GM23338 (cell line): ENCODE data around the gene ARHGEF17. TPM values are rescaled to one million over a fixed set of nuclear protein-coding genes. Genes with fewer than 3 reads are reported as not detected.

Experiments
- ATAC-seq: fragments of 200-7000 bp; cut with Tn5 transposase; 3 replicates; pipeline ENCODE4 v1.9.1; 2020
- DNase-seq: peaks from one replicate; pipeline ENCODE4 v3.0.0-alpha.2; 2015; ENCODE audit warnings: low spot score
- H2AFZ ChIP-seq: fragments of 200-600 bp; sonication (generic); 2 replicates; pipeline ENCODE4 v1.8.0; 2016; ENCODE audit warnings: antibody characterized with exemption, mild to moderate bottlenecking, moderate library complexity
- H3F3A ChIP-seq: fragments of 200-600 bp; sonication (generic); replicated peaks from 2 replicates; pipeline ENCODE4 v1.8.0; 2017; ENCODE audit warnings: antibody characterized with exemption, mixed run types, low read depth
- H3K27ac ChIP-seq: fragments of 200-600 bp; sonication (generic); 2 replicates; pipeline ENCODE4 v1.6.1; 2016; ENCODE audit warnings: low read depth
- H3K27me3 ChIP-seq: fragments of 200-600 bp; sonication (generic); 2 replicates; pipeline ENCODE4 v1.8.0; 2016; ENCODE audit warnings: mild to moderate bottlenecking, mixed run types, moderate library complexity; ENCODE audit not compliant: insufficient read depth
- H3K36me3 ChIP-seq: fragments of 200-600 bp; sonication (generic); 2 replicates; pipeline ENCODE4 v1.8.0; 2016; ENCODE audit warnings: mild to moderate bottlenecking; ENCODE audit not compliant: insufficient read depth
- H3K4me1 ChIP-seq: fragments of 200-600 bp; sonication (generic); 2 replicates; pipeline ENCODE4 v1.8.0; 2016; ENCODE audit warnings: mild to moderate bottlenecking, moderate library complexity; ENCODE audit not compliant: insufficient read depth
- H3K4me2 ChIP-seq: fragments of 200-600 bp; sonication (generic); 2 replicates; pipeline ENCODE4 v1.7.1; 2017; ENCODE audit warnings: mixed run types
- H3K4me3 ChIP-seq: fragments of 200-600 bp; sonication (generic); 2 replicates; pipeline ENCODE4 v1.6.1; 2016; ENCODE audit warnings: mixed run types
- H3K79me2 ChIP-seq: fragments of 200-600 bp; sonication (generic); replicated peaks from 2 replicates; pipeline ENCODE4 v1.8.0; 2017; ENCODE audit warnings: mild to moderate bottlenecking; ENCODE audit not compliant: insufficient read depth
- H3K9me2 ChIP-seq: fragments of 200-600 bp; sonication (generic); 2 replicates; pipeline ENCODE4 v1.8.0; 2017; ENCODE audit not compliant: insufficient read depth
- H4K20me1 ChIP-seq: fragments of 200-600 bp; sonication (generic); replicated peaks from 2 replicates; pipeline ENCODE4 v1.8.0; 2017; ENCODE audit warnings: mild to moderate bottlenecking; ENCODE audit not compliant: insufficient read depth
- H3K27ac Mint-ChIP-seq: 2 replicates; pipeline ENCODE4 v1.8.0; 2020; ENCODE audit warnings: inconsistent platforms, mild to moderate bottlenecking, moderate library complexity, mixed read lengths
- H3K27me3 Mint-ChIP-seq: 3 replicates; pipeline ENCODE4 v1.8.0; 2022; ENCODE audit warnings: low read depth, mild to moderate bottlenecking, moderate library complexity, mixed read lengths, inconsistent platforms; ENCODE audit not compliant: insufficient read depth, poor library complexity
- H3K36me3 Mint-ChIP-seq: 3 replicates; pipeline ENCODE4 v1.8.0; 2021; ENCODE audit warnings: low read depth, mild to moderate bottlenecking, inconsistent platforms, moderate library complexity, mixed read lengths
- H3K4me1 Mint-ChIP-seq: 3 replicates; pipeline ENCODE4 v1.8.0; 2020; ENCODE audit warnings: mild to moderate bottlenecking, inconsistent platforms, mixed read lengths
- H3K4me3 Mint-ChIP-seq: 3 replicates; pipeline ENCODE4 v1.8.0; 2021; ENCODE audit warnings: moderate library complexity, mild to moderate bottlenecking, inconsistent platforms, mixed read lengths
- H3K9me3 Mint-ChIP-seq: 3 replicates; pipeline ENCODE4 v1.8.0; 2020; ENCODE audit warnings: moderate library complexity, mild to moderate bottlenecking, inconsistent platforms, mixed read lengths
- CREB1 ChIP-seq: fragments of 250-450 bp; sonication (Bioruptor Pico); IDR thresholded peaks from 2 replicates; pipeline ENCODE4 v1.5.0; 2020; ENCODE audit warnings: low read depth, mild to moderate bottlenecking, moderate library complexity
- ZNF114 ChIP-seq: fragments of 250-450 bp; sonication (Bioruptor Pico); IDR thresholded peaks from 2 replicates; pipeline ENCODE4 v1.5.0; 2020; ENCODE audit warnings: mild to moderate bottlenecking, moderate library complexity
- ZNF331 ChIP-seq: fragments of 250-450 bp; sonication (Bioruptor Pico); IDR thresholded peaks from 2 replicates; pipeline ENCODE4 v1.5.0; 2020; ENCODE audit warnings: low read depth, mild to moderate bottlenecking, moderate library complexity
- polyA plus RNA-seq: library from polyadenylated mRNA; unstranded; fragments of >200 nt; fragmentation: Nextera tagmentation; extraction: Ambion mirVana; gene quantifications from 2 replicates; pipeline ENCODE4 v1.2.1, GENCODE V29; 2016
- total RNA-seq: library from RNA; depleted of rRNA; stranded (reverse); fragments of >200 nt; shearing (Covaris generic); gene quantifications from 2 replicates; pipeline ENCODE4 v1.2.3, GENCODE V29; 2014
- TF ChIP-seq, protein P1 (sequence below): fragments of 250-450 bp; sonication (Bioruptor Pico); IDR thresholded peaks from 2 replicates; pipeline ENCODE4 v1.5.0; 2020; ENCODE audit warnings: mild to moderate bottlenecking, moderate library complexity
- TF ChIP-seq, protein P2 (sequence below): IDR thresholded peaks from 2 replicates; pipeline ENCODE4 v1.6.1; 2016; ENCODE audit warnings: antibody characterized with exemption
- TF ChIP-seq, protein P3 (sequence below), 2 experiments: fragments of 200-600 bp in 1 of 2; sonication (generic) in 1 of 2; conservative IDR thresholded peaks; 2 replicates each; pipeline versions ENCODE4 v1.5.1 to v1.6.1; 2016 to 2017; ENCODE audit warnings: antibody characterized with exemption in 2 of 2, low read depth in 2 of 2, mild to moderate bottlenecking in 2 of 2, moderate library complexity in 1 of 2

The ARHGEF17 gene
- total and polyA plus RNA-seq, 2 experiments from 2014 or later, result 2.9 to 15.0 TPM

DNA sequence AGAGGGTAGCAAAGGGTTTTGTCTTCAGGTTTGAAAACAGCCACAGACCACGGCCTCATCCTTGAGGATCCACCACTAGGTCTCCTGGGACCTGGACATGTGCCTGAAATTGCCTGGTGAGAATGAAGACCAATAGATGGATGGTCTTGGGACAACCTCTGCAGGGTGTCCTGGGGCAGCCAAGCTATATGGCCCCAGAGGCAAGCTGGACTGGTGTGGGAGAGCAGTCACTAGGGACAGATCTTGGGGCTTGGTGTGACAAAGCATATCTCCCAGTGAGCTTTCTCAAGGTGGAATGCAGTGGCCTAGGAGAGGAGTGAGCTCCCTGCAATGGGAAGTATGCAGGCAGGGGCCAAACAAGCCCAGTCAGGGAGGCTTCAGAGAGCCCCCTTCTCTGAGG, 22.4 kb upstream of the ARHGEF17 start (continued):
- TF ChIP-seq, protein P1, sequence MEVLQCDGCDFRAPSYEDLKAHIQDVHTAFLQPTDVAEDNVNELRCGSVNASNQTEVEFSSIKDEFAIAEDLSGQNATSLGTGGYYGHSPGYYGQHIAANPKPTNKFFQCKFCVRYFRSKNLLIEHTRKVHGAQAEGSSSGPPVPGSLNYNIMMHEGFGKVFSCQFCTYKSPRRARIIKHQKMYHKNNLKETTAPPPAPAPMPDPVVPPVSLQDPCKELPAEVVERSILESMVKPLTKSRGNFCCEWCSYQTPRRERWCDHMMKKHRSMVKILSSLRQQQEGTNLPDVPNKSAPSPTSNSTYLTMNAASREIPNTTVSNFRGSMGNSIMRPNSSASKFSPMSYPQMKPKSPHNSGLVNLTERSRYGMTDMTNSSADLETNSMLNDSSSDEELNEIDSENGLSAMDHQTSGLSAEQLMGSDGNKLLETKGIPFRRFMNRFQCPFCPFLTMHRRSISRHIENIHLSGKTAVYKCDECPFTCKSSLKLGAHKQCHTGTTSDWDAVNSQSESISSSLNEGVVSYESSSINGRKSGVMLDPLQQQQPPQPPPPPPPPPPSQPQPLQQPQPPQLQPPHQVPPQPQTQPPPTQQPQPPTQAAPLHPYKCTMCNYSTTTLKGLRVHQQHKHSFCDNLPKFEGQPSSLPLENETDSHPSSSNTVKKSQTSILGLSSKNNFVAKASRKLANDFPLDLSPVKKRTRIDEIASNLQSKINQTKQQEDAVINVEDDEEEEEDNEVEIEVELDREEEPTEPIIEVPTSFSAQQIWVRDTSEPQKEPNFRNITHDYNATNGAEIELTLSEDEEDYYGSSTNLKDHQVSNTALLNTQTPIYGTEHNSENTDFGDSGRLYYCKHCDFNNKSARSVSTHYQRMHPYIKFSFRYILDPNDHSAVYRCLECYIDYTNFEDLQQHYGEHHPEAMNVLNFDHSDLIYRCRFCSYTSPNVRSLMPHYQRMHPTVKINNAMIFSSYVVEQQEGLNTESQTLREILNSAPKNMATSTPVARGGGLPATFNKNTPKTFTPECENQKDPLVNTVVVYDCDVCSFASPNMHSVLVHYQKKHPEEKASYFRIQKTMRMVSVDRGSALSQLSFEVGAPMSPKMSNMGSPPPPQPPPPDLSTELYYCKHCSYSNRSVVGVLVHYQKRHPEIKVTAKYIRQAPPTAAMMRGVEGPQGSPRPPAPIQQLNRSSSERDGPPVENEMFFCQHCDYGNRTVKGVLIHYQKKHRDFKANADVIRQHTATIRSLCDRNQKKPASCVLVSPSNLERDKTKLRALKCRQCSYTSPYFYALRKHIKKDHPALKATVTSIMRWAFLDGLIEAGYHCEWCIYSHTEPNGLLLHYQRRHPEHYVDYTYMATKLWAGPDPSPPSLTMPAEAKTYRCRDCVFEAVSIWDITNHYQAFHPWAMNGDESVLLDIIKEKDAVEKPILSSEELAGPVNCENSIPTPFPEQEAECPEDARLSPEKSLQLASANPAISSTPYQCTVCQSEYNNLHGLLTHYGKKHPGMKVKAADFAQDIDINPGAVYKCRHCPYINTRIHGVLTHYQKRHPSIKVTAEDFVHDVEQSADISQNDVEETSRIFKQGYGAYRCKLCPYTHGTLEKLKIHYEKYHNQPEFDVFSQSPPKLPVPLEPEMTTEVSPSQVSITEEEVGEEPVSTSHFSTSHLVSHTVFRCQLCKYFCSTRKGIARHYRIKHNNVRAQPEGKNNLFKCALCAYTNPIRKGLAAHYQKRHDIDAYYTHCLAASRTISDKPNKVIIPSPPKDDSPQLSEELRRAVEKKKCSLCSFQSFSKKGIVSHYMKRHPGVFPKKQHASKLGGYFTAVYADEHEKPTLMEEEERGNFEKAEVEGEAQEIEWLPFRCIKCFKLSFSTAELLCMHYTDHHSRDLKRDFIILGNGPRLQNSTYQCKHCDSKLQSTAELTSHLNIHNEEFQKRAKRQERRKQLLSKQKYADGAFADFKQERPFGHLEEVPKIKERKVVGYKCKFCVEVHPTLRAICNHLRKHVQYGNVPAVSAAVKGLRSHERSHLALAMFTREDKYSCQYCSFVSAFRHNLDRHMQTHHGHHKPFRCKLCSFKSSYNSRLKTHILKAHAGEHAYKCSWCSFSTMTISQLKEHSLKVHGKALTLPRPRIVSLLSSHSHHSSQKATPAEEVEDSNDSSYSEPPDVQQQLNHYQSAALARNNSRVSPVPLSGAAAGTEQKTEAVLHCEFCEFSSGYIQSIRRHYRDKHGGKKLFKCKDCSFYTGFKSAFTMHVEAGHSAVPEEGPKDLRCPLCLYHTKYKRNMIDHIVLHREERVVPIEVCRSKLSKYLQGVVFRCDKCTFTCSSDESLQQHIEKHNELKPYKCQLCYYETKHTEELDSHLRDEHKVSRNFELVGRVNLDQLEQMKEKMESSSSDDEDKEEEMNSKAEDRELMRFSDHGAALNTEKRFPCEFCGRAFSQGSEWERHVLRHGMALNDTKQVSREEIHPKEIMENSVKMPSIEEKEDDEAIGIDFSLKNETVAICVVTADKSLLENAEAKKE, result no peak
- TF ChIP-seq ZNF114 (CRISPR knock-in tag), result no peak
- TF ChIP-seq, protein P2, sequence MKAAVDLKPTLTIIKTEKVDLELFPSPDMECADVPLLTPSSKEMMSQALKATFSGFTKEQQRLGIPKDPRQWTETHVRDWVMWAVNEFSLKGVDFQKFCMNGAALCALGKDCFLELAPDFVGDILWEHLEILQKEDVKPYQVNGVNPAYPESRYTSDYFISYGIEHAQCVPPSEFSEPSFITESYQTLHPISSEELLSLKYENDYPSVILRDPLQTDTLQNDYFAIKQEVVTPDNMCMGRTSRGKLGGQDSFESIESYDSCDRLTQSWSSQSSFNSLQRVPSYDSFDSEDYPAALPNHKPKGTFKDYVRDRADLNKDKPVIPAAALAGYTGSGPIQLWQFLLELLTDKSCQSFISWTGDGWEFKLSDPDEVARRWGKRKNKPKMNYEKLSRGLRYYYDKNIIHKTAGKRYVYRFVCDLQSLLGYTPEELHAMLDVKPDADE, result no peak
- TF ChIP-seq ZNF331 (CRISPR knock-in tag), result no peak
- TF ChIP-seq, protein P3, sequence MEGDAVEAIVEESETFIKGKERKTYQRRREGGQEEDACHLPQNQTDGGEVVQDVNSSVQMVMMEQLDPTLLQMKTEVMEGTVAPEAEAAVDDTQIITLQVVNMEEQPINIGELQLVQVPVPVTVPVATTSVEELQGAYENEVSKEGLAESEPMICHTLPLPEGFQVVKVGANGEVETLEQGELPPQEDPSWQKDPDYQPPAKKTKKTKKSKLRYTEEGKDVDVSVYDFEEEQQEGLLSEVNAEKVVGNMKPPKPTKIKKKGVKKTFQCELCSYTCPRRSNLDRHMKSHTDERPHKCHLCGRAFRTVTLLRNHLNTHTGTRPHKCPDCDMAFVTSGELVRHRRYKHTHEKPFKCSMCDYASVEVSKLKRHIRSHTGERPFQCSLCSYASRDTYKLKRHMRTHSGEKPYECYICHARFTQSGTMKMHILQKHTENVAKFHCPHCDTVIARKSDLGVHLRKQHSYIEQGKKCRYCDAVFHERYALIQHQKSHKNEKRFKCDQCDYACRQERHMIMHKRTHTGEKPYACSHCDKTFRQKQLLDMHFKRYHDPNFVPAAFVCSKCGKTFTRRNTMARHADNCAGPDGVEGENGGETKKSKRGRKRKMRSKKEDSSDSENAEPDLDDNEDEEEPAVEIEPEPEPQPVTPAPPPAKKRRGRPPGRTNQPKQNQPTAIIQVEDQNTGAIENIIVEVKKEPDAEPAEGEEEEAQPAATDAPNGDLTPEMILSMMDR (conservative IDR thresholded peaks at IDR 0.05; ENCODE audit: low read depth in 2 of 2), result no peak

DNA sequence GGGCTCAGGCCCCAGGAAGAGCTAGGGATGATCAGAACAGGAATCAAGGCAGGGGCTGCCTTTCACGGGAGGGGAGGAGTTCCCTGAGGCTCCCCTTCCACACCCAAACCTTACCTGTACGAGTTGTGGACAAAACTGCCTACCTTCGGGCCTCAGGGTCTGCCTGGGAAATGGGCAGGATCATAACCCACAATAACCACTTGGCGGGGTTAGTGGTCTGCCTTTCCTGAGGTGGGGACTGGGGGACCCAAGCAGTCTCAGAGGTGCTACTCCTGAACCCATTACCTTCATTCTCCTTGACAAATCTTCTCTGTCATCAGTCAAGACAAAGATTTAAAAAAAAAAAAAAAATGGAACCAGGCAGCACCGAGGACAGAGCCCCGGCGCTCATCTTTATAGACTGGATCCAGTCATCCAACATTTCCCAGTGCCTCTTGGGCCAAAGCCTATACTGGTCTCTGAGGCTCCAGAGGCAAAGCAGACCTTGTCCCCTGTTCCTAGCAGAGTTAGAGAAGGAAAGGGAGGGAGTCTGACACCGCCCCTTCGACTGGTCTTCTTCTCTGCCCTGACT, 21.8 kb upstream of the ARHGEF17 start:
- peaks cover 16% of the 10 kb centered on the region for H3K27me3 Mint-ChIP-seq
- no peak overlapping the region for H3K4me3 ChIP-seq
- 0 out of 2 replicates have a peak, but pooled peaks cover 2% of the 10 kb centered on the region for H3F3A ChIP-seq
- no peaks in the 10 kb centered on the region; the same call in 1 of the 2 replicates for H3K4me1 ChIP-seq
- H4K20me1 ChIP-seq, result no peaks in the 10 kb centered on the region
- peaks cover 5% of the 10 kb centered on the region; the same call in 2 of the 3 replicates for H3K4me1 Mint-ChIP-seq
- H3K9me3 Mint-ChIP-seq, result no peaks in the 10 kb centered on the region; the same call in 1 of the 3 replicates
- peak; percentile 60 for DNase-seq
- no peak overlapping the region for H3K27ac ChIP-seq
- no peaks in the 10 kb centered on the region for H3K79me2 ChIP-seq
- H3K9me2 ChIP-seq, result no peaks in the 10 kb centered on the region
- no peak overlapping the region for H2AFZ ChIP-seq
- H3K4me2 ChIP-seq, result no peak overlapping the region
- H3K36me3 Mint-ChIP-seq, result no peaks in the 10 kb centered on the region
- peak; percentile 44 for ATAC-seq
- TF ChIP-seq CREB1 (CRISPR knock-in tag), result no peak
- TF ChIP-seq, protein P3 (conservative IDR thresholded peaks at IDR 0.05; ENCODE audit: low read depth in 2 of 2), result peak; percentile 38 to 60
- H3K27me3 ChIP-seq, result no peaks in the 10 kb centered on the region
- no peak overlapping the region for H3K4me3 Mint-ChIP-seq
- H3K36me3 ChIP-seq, result no peaks in the 10 kb centered on the region
- no peak overlapping the region for H3K27ac Mint-ChIP-seq
